Breast epithelium (tissue), 4 donors: ENCODE data around the gene BCL2L11. TPM values are rescaled to one million over a fixed set of nuclear protein-coding genes. Genes with fewer than 3 reads are reported as not detected.

Experiments used
- DNase-seq, 2 donors: peaks; one replicate each; pipeline ENCODE4 v3.0.0-alpha.2; 2019; ENCODE audit warnings: low spot score in 2 of 2
- H3K27ac ChIP-seq, 2 donors: fragments of 200-600 bp; sonication (generic) in 1 of 2; one replicate each; pipeline ENCODE4 v1.5.1; 2016 to 2019; ENCODE audit warnings: mild to moderate bottlenecking in 1 of 2
- H3K27me3 ChIP-seq, 2 donors: fragments of 200-600 bp; sonication (generic) in 1 of 2; one replicate each; pipeline versions ENCODE4 v1.5.1 to v1.6.0; 2017 to 2019; ENCODE audit warnings: control low read depth in 1 of 2, mild to moderate bottlenecking in 1 of 2
- H3K36me3 ChIP-seq: fragments of 200-600 bp; one replicate; pipeline ENCODE4 v1.5.1; 2019
- H3K4me1 ChIP-seq, 2 donors: fragments of 200-600 bp; sonication (generic); one replicate each; pipeline ENCODE4 v1.5.1; 2016 to 2019; ENCODE audit warnings: control low read depth in 1 of 2
- H3K4me3 ChIP-seq, 3 donors: fragments of 200-600 bp; sonication (generic); 1 replicate in 2 of 3; 2 replicates in 1 of 3; pipeline ENCODE4 v1.5.1; 2016 to 2019; ENCODE audit warnings: mild to moderate bottlenecking in 3 of 3, moderate library complexity in 2 of 3
- H3K9me3 ChIP-seq, 2 donors: fragments of 200-600 bp; sonication (generic) in 1 of 2; one replicate each; pipeline ENCODE4 v1.5.1; 2016 to 2019; ENCODE audit warnings: control low read depth in 1 of 2
- CTCF ChIP-seq, 3 donors: fragments of 450-650 bp; IDR thresholded peaks; one replicate each; pipeline ENCODE4 v1.5.1; 2016 to 2017; ENCODE audit warnings: antibody characterized with exemption in 3 of 3, mild to moderate bottlenecking in 3 of 3, moderate library complexity in 3 of 3
- POLR2A ChIP-seq: fragments of 450-650 bp; IDR thresholded peaks from one replicate; pipeline ENCODE4 v1.6.1; 2016; ENCODE audit warnings: antibody characterized with exemption, mild to moderate bottlenecking, moderate library complexity
- POLR2AphosphoS5 ChIP-seq, 3 donors: sonication (generic); formaldehyde crosslinking; IDR thresholded peaks; one replicate each; pipeline ENCODE4 v1.6.1; 2017; ENCODE audit warnings: antibody characterized with exemption in 3 of 3
- intact Hi-C: fragments of 100-400 bp; cut with DNase I; formaldehyde crosslinking; loops from one replicate; pipeline ENCODE4 v1.15.1; 2023; ENCODE audit warnings: low total_unique reads
- total RNA-seq, 3 donors: library from RNA; depleted of rRNA; stranded (reverse); fragments of >200 nt; gene quantifications; one replicate each; pipeline ENCODE4 v1.1.0, GENCODE V29; 2016

BCL2L11 gene
- total RNA-seq, 3 donors from 2014 or later, result 42.6 to 67.3 (median 46.1) TPM

- H3K36me3 ChIP-seq, result no peaks in the 10 kb centered on the region
- peaks cover 0 to 11% of the 10 kb centered on the region in 2 donors for H3K4me1 ChIP-seq
- DNase-seq, result no peak
- H3K27ac ChIP-seq, result peak overlapping the region; percentile 22 to 71
- TF ChIP-seq CTCF (IDR thresholded peaks at IDR 0.05) (no peak), POLR2AphosphoS5 (IDR thresholded peaks at IDR 0.05) (no peak), POLR2A (no peak)
- H3K9me3 ChIP-seq, result no peaks in the 10 kb centered on the region
- no peaks in the 10 kb centered on the region for H3K27me3 ChIP-seq
- no peak overlapping the region for H3K4me3 ChIP-seq
- intact Hi-C loops, result no loop called here
Observed at GRCh38 chr2:111138839-111139238, 18.1 kb downstream of the BCL2L11 start.

GRCh38 chr2:111139637-111140317, 19.1 kb downstream of the BCL2L11 start:
- intact Hi-C loops, result no loop called here
- peak in 2 of 3 donors; percentile 22 to 67 for TF ChIP-seq POLR2AphosphoS5 (IDR thresholded peaks at IDR 0.05)
- TF ChIP-seq POLR2A, result no peak
- no peak for TF ChIP-seq CTCF (IDR thresholded peaks at IDR 0.05)
- peak overlapping the region; percentile 22 to 71 for H3K27ac ChIP-seq
- no peaks in the 10 kb centered on the region for H3K36me3 ChIP-seq
- H3K27me3 ChIP-seq, result no peaks in the 10 kb centered on the region
- H3K9me3 ChIP-seq, result no peaks in the 10 kb centered on the region
- H3K4me1 ChIP-seq, result peaks cover 0 to 11% of the 10 kb centered on the region in 2 donors
- no peak overlapping the region for H3K4me3 ChIP-seq
- DNase-seq, result peak; percentile 64 to 75

- Histone ChIP-seq H3K36me3 (no peaks in the 10 kb centered on the region), H3K4me3 (no peak overlapping the region), H3K4me1 (peaks cover 0 to 11% of the 10 kb centered on the region in 2 donors), H3K27me3 (no peaks in the 10 kb centered on the region), H3K9me3 (no peaks in the 10 kb centered on the region), H3K27ac (no peak overlapping the region)
- TF ChIP-seq CTCF (IDR thresholded peaks at IDR 0.05), result no peak
- no peak for TF ChIP-seq POLR2A
- no peak for TF ChIP-seq POLR2AphosphoS5 (IDR thresholded peaks at IDR 0.05)
- intact Hi-C loops, result no loop called here
- DNase-seq, result no peak
Observed at GRCh38 chr2:111140815-111141214, 20.1 kb downstream of the BCL2L11 start.

GRCh38 chr2:111142101-111142500, 21.4 kb downstream of the BCL2L11 start:
- TF ChIP-seq POLR2AphosphoS5 (IDR thresholded peaks at IDR 0.05) (no peak), POLR2A (no peak), CTCF (IDR thresholded peaks at IDR 0.05) (no peak)
- H3K27me3 ChIP-seq, result no peaks in the 10 kb centered on the region
- no peaks in the 10 kb centered on the region for H3K36me3 ChIP-seq
- no peaks in the 10 kb centered on the region for H3K9me3 ChIP-seq
- H3K4me3 ChIP-seq, result no peak overlapping the region
- H3K27ac ChIP-seq, result no peak overlapping the region
- intact Hi-C loops, result no loop called here
- no peak for DNase-seq
- H3K4me1 ChIP-seq, result peaks cover 0 to 11% of the 10 kb centered on the region in 2 donors

- Histone ChIP-seq H3K9me3 (no peaks in the 10 kb centered on the region), H3K27me3 (no peaks in the 10 kb centered on the region), H3K36me3 (no peaks in the 10 kb centered on the region), H3K4me1 (peaks cover 0 to 11% of the 10 kb centered on the region in 2 donors), H3K4me3 (no peak overlapping the region), H3K27ac (no peak overlapping the region)
- intact Hi-C loops, result no loop called here
- DNase-seq, result no peak
- TF ChIP-seq CTCF (IDR thresholded peaks at IDR 0.05) (no peak), POLR2AphosphoS5 (IDR thresholded peaks at IDR 0.05) (no peak), POLR2A (no peak)
Observed at GRCh38 chr2:111143107-111143842, 22.6 kb downstream of the BCL2L11 start.
